Measurements from ENCODE around the gene APOBEC3H. TPM values are rescaled to one million over a fixed set of nuclear protein-coding genes. Genes with fewer than 3 reads are reported as not detected.

The APOBEC3H gene
- total RNA-seq, 2 experiments from 2014 or later: 0.67 to 0.85 TPM

- H3K27me3 ChIP-seq (ENCODE audit: control insufficient read depth in 1 of 2, insufficient read depth in 2 of 2, low read length in 2 of 2): no peaks in the 10 kb centered on the region
- Mint-ChIP-seq H3K9me3 (no peaks in the 10 kb centered on the region), H3K27ac (no peak overlapping the region), H3K4me3 (no peak overlapping the region), H3K36me3 (ENCODE audit: low read depth) (peaks cover 36% of the 10 kb centered on the region), H3K27me3 (no peaks in the 10 kb centered on the region), H3K4me1 (ENCODE audit: low read depth) (peaks cover 5% of the 10 kb centered on the region)
- no peaks in the 10 kb centered on the region for H3K4me1 ChIP-seq (ENCODE audit: insufficient read depth, low read length)
- peak in 1 of 14 experiments; percentile 18 for DNase-seq
- TF ChIP-seq CTCF (IDR thresholded peaks at IDR 0.05): no peak
- no peak overlapping the region for H3K27ac ChIP-seq (ENCODE audit: low read depth in 1 of 2, low read length in 2 of 2)
- no peak overlapping the region for H3K4me3 ChIP-seq (ENCODE audit: low read length)
- ChIA-PET CTCF (no interaction called here), POLR2A (interaction anchor here (1.1 kb wide), 1 partner anchor 225 kb away, joined by 3 read pairs; no protein-coding TSS in a partner anchor)
- H3K9me3 ChIP-seq (ENCODE audit: control insufficient read depth in 1 of 2, insufficient read depth in 1 of 2, low read length in 2 of 2): no peaks in the 10 kb centered on the region
- intact Hi-C loops (cut with DNase I, micrococcal nuclease): no loop called here
- H3K36me3 ChIP-seq (ENCODE audit: insufficient read depth, low read length): peaks cover 43% of the 10 kb centered on the region
- no peak for ATAC-seq (ENCODE audit: poor library complexity)
These were observed 34.1 kb downstream of the APOBEC3H start for GRCh38 chr22:39130892-39131855.

- POLR2A ChIA-PET: no interaction called here
These were observed 35.2 kb downstream of the APOBEC3H start for GRCh38 chr22:39132281-39132680.

GRCh38 chr22:39132871-39133524 is 36.0 kb downstream of the APOBEC3H start:
- Histone ChIP-seq H3K27ac (ENCODE audit: low read depth in 1 of 2, low read length in 2 of 2) (no peak overlapping the region), H3K9me3 (ENCODE audit: control insufficient read depth in 1 of 2, insufficient read depth in 1 of 2, low read length in 2 of 2) (no peaks in the 10 kb centered on the region), H3K27me3 (ENCODE audit: control insufficient read depth in 1 of 2, insufficient read depth in 2 of 2, low read length in 2 of 2) (no peaks in the 10 kb centered on the region), H3K36me3 (ENCODE audit: insufficient read depth, low read length) (peaks cover 43% of the 10 kb centered on the region), H3K4me1 (ENCODE audit: insufficient read depth, low read length) (no peaks in the 10 kb centered on the region), H3K4me3 (ENCODE audit: low read length) (no peak overlapping the region)
- Mint-ChIP-seq H3K4me3 (no peak overlapping the region), H3K36me3 (ENCODE audit: low read depth) (peaks cover 41% of the 10 kb centered on the region), H3K4me1 (ENCODE audit: low read depth) (peaks cover 5% of the 10 kb centered on the region), H3K27ac (no peak overlapping the region), H3K27me3 (no peaks in the 10 kb centered on the region), H3K9me3 (no peaks in the 10 kb centered on the region)
- intact Hi-C loops (cut with DNase I, micrococcal nuclease): no loop called here
- POLR2A ChIA-PET: no interaction called here
- ATAC-seq (ENCODE audit: poor library complexity) (no peak), DNase-seq (no peak)
- CTCF ChIA-PET: no interaction called here
- TF ChIP-seq CTCF (IDR thresholded peaks at IDR 0.05): no peak

More at GRCh38 chr22:39132281-39132680, 35.2 kb downstream of the APOBEC3H start:
- H3K4me1 ChIP-seq (ENCODE audit: insufficient read depth, low read length): no peaks in the 10 kb centered on the region
- H3K27ac ChIP-seq (ENCODE audit: low read depth in 1 of 2, low read length in 2 of 2): no peak overlapping the region
- H3K36me3 ChIP-seq (ENCODE audit: insufficient read depth, low read length): peaks cover 43% of the 10 kb centered on the region
- CTCF ChIA-PET: no interaction called here
- H3K27me3 ChIP-seq (ENCODE audit: control insufficient read depth in 1 of 2, insufficient read depth in 2 of 2, low read length in 2 of 2): no peaks in the 10 kb centered on the region
- no peak for DNase-seq
- no peaks in the 10 kb centered on the region for H3K27me3 Mint-ChIP-seq
- intact Hi-C loops (cut with DNase I, micrococcal nuclease): no loop called here
- peaks cover 41% of the 10 kb centered on the region for H3K36me3 Mint-ChIP-seq (ENCODE audit: low read depth)
- H3K4me1 Mint-ChIP-seq (ENCODE audit: low read depth): peaks cover 5% of the 10 kb centered on the region
- H3K4me3 Mint-ChIP-seq: no peak overlapping the region
- H3K4me3 ChIP-seq (ENCODE audit: low read length): no peak overlapping the region
- no peaks in the 10 kb centered on the region for H3K9me3 ChIP-seq (ENCODE audit: control insufficient read depth in 1 of 2, insufficient read depth in 1 of 2, low read length in 2 of 2)
- TF ChIP-seq CTCF (IDR thresholded peaks at IDR 0.05): no peak
- no peaks in the 10 kb centered on the region for H3K9me3 Mint-ChIP-seq
- no peak for ATAC-seq (ENCODE audit: poor library complexity)
- no peak overlapping the region for H3K27ac Mint-ChIP-seq

Data from CD4-positive, alpha-beta T cell (primary cell).